HCT116 (cell line): ENCODE measurements around the gene CHST3.

ENCODE experiments used
- ATF3 ChIP-seq: IDR thresholded peaks from 2 replicates; pipeline ENCODE4 v1.6.1; 2012
- CEBPB ChIP-seq: IDR thresholded peaks from 2 replicates; pipeline ENCODE4 v1.6.1; 2012; ENCODE audit warnings: low read depth
- CTCF ChIP-seq, 3 experiments: fragments of 200-600 bp in 1 of 3; sonication (generic) in 1 of 3; IDR thresholded peaks in 2 of 3; conservative IDR thresholded peaks in 1 of 3; 2 replicates each; pipeline ENCODE4 v1.5.1; 2012 to 2017; ENCODE audit warnings: low read depth in 2 of 3, low read length in 2 of 3, antibody characterized with exemption in 1 of 3, borderline replicate concordance in 1 of 3, control low read depth in 1 of 3, mild to moderate bottlenecking in 1 of 3, mixed read lengths in 1 of 3, mixed run types in 1 of 3, moderate library complexity in 1 of 3; ENCODE audit not compliant: insufficient read depth in 1 of 3
- EZH2 ChIP-seq: fragments of 200-600 bp; sonication (generic); IDR thresholded peaks from 2 replicates; pipeline ENCODE4 v1.6.1; 2017; ENCODE audit warnings: antibody characterized with exemption, mixed run types
- EZH2phosphoT487 ChIP-seq: fragments of 200-600 bp; IDR thresholded peaks from 2 replicates; pipeline ENCODE4 v1.6.1; 2018; ENCODE audit warnings: antibody characterized with exemption, borderline replicate concordance
- JUND ChIP-seq: IDR thresholded peaks from 2 replicates; pipeline ENCODE4 v1.6.1; 2012
- MAX ChIP-seq: IDR thresholded peaks from 2 replicates; pipeline ENCODE4 v1.6.1; 2012
- POLR2A ChIP-seq: IDR thresholded peaks from 2 replicates; pipeline ENCODE4 v1.7.0; 2011; ENCODE audit warnings: borderline replicate concordance; ENCODE audit not compliant: insufficient read depth, insufficient read length; ENCODE audit errors: extremely low read depth
- POLR2AphosphoS5 ChIP-seq: IDR thresholded peaks from 2 replicates; pipeline ENCODE4 v1.6.1; 2011; ENCODE audit warnings: mild to moderate bottlenecking, low read depth, low read length, moderate library complexity
- RAD21 ChIP-seq: IDR thresholded peaks from 2 replicates; pipeline ENCODE4 v1.6.1; 2012; ENCODE audit warnings: low read depth, mild to moderate bottlenecking
- ZBTB33 ChIP-seq: IDR thresholded peaks from 2 replicates; pipeline ENCODE4 v1.6.1; 2011; ENCODE audit warnings: mild to moderate bottlenecking, low read length, moderate library complexity; ENCODE audit not compliant: insufficient replicate concordance; ENCODE audit errors: extremely low read depth

GRCh38 chr10:71950683-71951082 is 13.5 kb upstream of the CHST3 start:
- TF ChIP-seq EZH2 (no peak), CTCF (IDR thresholded peaks at IDR 0.05 in 2 of 3, conservative IDR thresholded peaks at IDR 0.05 in 1 of 3; ENCODE audit: borderline replicate concordance in 1 of 3, insufficient read depth in 1 of 3, low read depth in 2 of 3, low read length in 2 of 3) (no peak), ZBTB33 (no peak), EZH2phosphoT487 (no peak), POLR2AphosphoS5 (no peak), CEBPB (no peak), RAD21 (no peak), JUND (no peak), ATF3 (no peak), MAX (no peak), POLR2A (no peak)
